ENCODE measurements around the gene PAPPA. TPM values are rescaled to one million over a fixed set of nuclear protein-coding genes. Genes with fewer than 3 reads are reported as not detected.

Gene PAPPA
- polyA plus RNA-seq, 3 donors, result 0.24 to 2.9 (median 2.0) TPM

DNA sequence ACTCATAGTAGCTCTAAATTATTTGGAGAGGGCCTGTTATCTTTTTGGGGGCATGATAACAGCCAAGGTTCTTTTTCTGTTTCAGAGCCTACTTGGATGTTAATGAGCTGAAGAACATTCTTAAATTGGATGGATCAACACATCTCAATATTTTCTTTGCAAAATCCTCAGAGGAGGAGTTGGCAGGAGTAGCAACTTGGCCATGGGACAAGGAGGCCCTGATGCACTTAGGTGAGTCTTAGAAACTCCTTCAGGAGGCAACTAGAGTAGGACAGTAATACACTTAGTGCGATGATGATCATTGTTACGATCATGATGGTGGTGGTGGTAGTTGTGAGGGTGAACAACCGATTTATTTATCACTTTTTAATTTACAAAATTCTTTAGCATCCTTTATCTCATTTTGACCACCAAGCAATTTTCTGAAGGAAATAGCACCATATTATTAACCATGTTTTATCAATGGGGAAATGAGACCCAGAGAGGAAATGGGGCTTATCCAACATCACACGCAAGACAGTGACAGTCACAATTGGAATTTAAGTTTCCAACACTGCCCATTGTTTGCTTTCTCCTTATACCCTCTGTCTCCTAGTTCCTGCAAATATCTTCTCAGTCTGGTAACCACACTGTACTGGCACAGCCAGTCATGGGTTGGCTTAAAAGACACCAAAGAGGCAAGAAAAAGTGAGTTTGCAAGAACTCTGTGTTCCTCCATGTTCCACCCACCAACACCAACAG lies 54.0 kb downstream of the PAPPA start:
- no peak overlapping the region for H3K27ac ChIP-seq (ENCODE audit: low read depth, low read length)
- 86 to 95% (median 90%) methylated on average over 4 of the region's 4 CpGs for WGBS, 3 donors

- 80 to 84% (median 81%) methylated on average over 5 of the region's 5 CpGs for WGBS, 3 donors
- no peak overlapping the region for H3K27ac ChIP-seq (ENCODE audit: low read depth, low read length)
Observed at GRCh38 chr9:116208417-116209232, 55.0 kb downstream of the PAPPA start.

GRCh38 chr9:116209414-116210116 lies 56.0 kb downstream of the PAPPA start:
- H3K27ac ChIP-seq (ENCODE audit: low read depth, low read length), result no peak overlapping the region
- WGBS, 3 donors, result 84 to 91% (median 85%) methylated on average over 1 of the region's 1 CpG

DNA sequence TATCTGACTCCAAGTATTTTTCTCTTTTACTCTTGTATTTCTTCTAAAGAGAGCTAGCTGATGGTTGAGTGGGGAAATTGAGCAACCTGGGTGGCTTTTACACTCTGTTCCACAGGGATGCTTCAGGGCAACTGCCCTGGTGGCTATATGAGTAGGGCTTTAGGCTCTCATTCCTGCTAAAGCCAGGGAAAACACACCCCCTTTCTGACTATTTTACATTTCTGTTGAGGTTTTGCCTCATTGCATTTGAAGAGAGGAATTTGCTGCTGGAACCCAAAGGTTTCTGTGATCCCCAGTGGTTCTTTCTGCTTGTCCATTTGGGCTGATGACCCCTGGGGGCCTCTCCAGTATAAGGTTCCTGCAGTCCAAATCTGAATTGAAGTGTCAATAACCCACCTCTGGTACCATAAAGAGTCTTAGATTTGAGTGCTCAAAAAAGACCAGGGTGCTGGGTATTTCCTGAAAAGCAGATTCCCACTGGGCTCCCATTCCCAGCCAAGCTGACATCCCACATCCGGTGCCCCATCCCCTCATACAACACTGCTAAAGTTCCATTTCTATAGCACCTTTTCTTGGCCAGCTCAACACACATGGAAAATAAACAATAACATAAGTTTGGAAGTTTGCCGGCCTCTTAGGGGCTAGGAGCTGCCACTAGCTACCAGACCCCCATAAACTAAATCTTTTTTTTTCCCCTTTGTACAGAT lies 59.5 kb downstream of the PAPPA start:
- H3K27ac ChIP-seq (ENCODE audit: low read depth, low read length), result no peak overlapping the region
- 55 to 73% (median 56%) methylated on average over 2 of the region's 2 CpGs for WGBS, 3 donors

- WGBS, 3 donors, result 34 to 54% (median 46%) methylated on average over 3 of the region's 3 CpGs
Observed at GRCh38 chr9:116213693-116214047, 60.1 kb downstream of the PAPPA start.

GRCh38 chr9:116218399-116218798 lies 64.8 kb downstream of the PAPPA start:
- WGBS, 3 donors, result 50 to 71% (median 58%) methylated on average over 1 of the region's 1 CpG
- no peak overlapping the region for H3K27ac ChIP-seq (ENCODE audit: low read depth, low read length)

More at GRCh38 chr9:116213693-116214047, 60.1 kb downstream of the PAPPA start:
- no peak overlapping the region for H3K27ac ChIP-seq (ENCODE audit: low read depth, low read length)

DNA sequence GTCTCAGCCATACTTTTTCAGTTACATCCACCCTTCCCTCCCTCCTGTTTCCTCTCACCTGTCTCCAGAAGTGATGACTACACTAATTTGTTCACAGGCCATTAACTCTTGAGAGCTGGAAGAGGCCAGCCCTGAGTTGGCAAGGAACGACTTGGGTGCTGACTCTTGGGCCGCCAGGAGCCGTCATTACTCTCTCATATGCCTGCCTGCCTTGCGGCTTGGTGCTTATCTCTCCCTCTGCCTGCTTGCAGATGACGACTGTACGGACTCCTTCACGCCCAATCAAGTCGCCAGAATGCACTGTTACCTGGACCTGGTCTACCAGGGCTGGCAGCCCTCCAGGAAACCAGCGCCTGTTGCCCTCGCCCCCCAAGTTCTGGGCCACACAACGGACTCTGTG lies 66.1 kb downstream of the PAPPA start:
- no peak overlapping the region for H3K27ac ChIP-seq (ENCODE audit: low read depth, low read length)
- WGBS, 3 donors, result 73 to 75% (median 74%) methylated on average over 11 of the region's 11 CpGs

GRCh38 chr9:116223926-116224325 lies 70.3 kb downstream of the PAPPA start:
- 55 to 64% (median 57%) methylated on average over 3 of the region's 3 CpGs for WGBS, 3 donors
- no peak overlapping the region for H3K27ac ChIP-seq (ENCODE audit: low read depth, low read length)

GRCh38 chr9:116230051-116230632 lies 76.6 kb downstream of the PAPPA start:
- 51 to 59% (median 52%) methylated on average over 1 of the region's 1 CpG for WGBS, 3 donors
- H3K27ac ChIP-seq (ENCODE audit: low read depth, low read length), result no peak overlapping the region

GRCh38 chr9:116232424-116233159 lies 79.0 kb downstream of the PAPPA start:
- WGBS, 3 donors, result 69 to 74% (median 70%) methylated on average over 5 of the region's 5 CpGs
- no peak overlapping the region for H3K27ac ChIP-seq (ENCODE audit: low read depth, low read length)

GRCh38 chr9:116233160-116233530 lies 79.6 kb downstream of the PAPPA start:
- WGBS, 3 donors, result 90 to 92% (median 90%) methylated on average over 3 of the region's 3 CpGs
- no peak overlapping the region for H3K27ac ChIP-seq (ENCODE audit: low read depth, low read length)

DNA sequence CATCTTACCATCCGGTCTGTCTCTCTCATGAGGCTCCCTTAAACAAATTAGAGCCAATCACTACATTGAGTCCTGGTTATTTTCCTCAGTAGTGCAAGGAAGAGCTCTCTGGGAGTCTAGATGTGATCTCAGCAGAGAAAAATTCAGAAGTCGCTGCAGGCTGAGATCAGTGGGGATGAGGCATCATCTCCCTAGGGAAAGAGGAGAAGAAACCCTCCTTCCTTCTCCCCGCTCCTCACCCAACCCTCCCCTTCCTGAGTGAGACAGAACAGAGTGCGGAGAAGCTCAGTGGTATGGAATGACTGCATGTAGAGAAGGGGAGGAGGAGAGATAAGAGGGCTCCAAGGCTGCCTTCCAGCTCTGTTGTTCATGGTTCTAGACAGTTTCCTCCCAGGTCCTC lies 80.5 kb downstream of the PAPPA start:
- WGBS, 3 donors, result 47 to 60% (median 50%) methylated on average over 4 of the region's 4 CpGs
- no peak overlapping the region for H3K27ac ChIP-seq (ENCODE audit: low read depth, low read length)

GRCh38 chr9:116236979-116237378 lies 83.4 kb downstream of the PAPPA start:
- H3K27ac ChIP-seq (ENCODE audit: low read depth, low read length), result no peak overlapping the region

GRCh38 chr9:116237456-116237855 lies 83.9 kb downstream of the PAPPA start:
- 84 to 89% (median 85%) methylated on average over 4 of the region's 4 CpGs for WGBS, 3 donors
- no peak overlapping the region for H3K27ac ChIP-seq (ENCODE audit: low read depth, low read length)

GRCh38 chr9:116238225-116238624 lies 84.6 kb downstream of the PAPPA start:
- 70 to 87% (median 83%) methylated on average over 2 of the region's 2 CpGs for WGBS, 3 donors
- no peak overlapping the region for H3K27ac ChIP-seq (ENCODE audit: low read depth, low read length)

DNA sequence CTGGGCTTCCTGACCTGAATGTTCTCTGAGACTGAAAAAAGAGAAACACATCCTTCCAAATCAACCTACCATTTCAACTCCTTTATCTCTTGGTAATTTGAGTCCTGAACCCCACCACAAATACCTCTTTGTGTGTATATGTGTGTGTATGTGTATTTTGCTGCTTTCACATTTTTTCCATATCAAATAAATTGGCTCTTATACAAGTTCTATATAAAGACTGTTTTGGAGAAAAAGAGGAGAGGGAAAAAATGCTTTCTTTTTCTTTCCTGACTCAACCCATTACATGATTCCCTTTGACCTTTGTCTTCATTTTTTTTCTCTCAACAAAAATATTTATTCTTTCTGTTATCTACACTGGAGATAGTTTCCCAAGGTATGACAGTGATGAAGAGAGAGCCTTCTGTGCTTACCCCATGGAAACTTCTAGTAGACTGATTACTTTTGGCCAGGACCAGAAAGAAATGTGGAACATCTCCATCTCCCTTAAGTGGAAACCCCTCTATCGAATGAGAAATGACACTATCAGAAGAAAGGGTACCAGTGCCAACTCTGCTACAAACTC lies 85.3 kb downstream of the PAPPA start:
- no peak overlapping the region for H3K27ac ChIP-seq (ENCODE audit: low read depth, low read length)
- 60 to 86% (median 68%) methylated on average over 1 of the region's 1 CpG for whole genome bisulfite sequencing, 3 donors

DNA sequence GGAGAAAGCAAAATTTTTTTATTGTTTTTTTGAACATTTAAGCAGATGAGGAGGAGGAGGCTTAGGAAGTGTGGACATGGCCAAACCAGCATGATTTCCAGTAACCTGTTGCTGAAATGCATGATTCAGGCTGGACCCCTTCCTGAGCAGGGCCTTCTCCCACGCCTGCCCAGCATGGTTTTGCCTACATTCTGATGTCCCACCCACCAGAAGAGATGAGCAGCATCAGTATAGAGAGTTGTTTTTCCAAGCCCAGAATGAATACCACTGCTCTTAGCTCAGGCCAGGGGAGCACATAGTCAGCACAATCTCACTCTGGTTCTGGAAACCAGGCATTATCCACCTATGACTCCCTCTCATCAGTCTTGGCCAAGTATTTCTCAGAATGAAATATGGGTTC lies 90.1 kb downstream of the PAPPA start:
- H3K27ac ChIP-seq (ENCODE audit: low read depth, low read length), result no peak overlapping the region
- WGBS, 3 donors, result 81 to 82% (median 82%) methylated on average over 1 of the region's 1 CpG
